ENCODE data around the gene RTL5.

DNA sequence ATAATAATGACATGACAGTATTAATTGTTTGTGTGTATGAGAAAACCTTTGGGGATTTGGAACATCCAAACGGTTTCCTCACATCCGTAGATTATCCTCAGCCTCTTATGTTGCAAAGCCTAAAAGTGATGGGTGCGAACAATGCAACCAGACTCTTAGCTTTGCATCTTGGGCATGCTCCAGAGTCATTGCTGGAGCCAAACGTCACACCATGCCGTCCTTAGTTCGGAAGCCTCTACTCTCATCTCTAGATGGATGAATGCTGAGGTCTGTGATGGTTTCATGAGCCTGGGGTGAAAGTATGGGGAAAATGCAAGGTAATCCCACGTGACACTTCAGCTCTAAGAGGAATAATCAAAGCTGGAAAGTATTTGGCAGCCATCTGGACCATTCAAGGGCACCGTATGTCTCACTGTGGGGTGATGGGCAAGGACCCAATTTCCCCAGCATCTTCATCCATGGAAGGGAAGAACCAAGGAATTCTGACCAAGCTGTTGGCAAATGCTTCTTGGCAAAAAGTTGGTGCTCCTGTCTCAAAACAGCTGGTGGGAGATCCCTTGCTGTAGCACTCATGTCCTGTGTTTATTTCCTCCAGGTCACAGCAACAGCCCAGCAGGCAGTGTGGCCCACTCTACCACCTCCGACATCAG is 6.3 kb upstream of the RTL5 start:
- TF ChIP-seq, protein P1, sequence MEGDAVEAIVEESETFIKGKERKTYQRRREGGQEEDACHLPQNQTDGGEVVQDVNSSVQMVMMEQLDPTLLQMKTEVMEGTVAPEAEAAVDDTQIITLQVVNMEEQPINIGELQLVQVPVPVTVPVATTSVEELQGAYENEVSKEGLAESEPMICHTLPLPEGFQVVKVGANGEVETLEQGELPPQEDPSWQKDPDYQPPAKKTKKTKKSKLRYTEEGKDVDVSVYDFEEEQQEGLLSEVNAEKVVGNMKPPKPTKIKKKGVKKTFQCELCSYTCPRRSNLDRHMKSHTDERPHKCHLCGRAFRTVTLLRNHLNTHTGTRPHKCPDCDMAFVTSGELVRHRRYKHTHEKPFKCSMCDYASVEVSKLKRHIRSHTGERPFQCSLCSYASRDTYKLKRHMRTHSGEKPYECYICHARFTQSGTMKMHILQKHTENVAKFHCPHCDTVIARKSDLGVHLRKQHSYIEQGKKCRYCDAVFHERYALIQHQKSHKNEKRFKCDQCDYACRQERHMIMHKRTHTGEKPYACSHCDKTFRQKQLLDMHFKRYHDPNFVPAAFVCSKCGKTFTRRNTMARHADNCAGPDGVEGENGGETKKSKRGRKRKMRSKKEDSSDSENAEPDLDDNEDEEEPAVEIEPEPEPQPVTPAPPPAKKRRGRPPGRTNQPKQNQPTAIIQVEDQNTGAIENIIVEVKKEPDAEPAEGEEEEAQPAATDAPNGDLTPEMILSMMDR (optimal IDR thresholded peaks at IDR 0.05 in 1 of 3, IDR thresholded peaks at IDR 0.05 in 1 of 3, conservative IDR thresholded peaks at IDR 0.05 in 1 of 3; ENCODE audit: extremely low read depth in 1 of 3, insufficient read depth in 2 of 3, low read length in 3 of 3): no peak
- TF ChIP-seq EZH2 (IDR thresholded peaks at IDR 0.05; ENCODE audit: low read length): no peak
